IMR-90 (cell line): ENCODE data around the gene LRRC3C. TPM values are rescaled to one million over a fixed set of nuclear protein-coding genes. Genes with fewer than 3 reads are reported as not detected.

Experiments
- ATAC-seq: fragments of 200-7000 bp; cut with Tn5 transposase; 2 replicates; pipeline ENCODE4 v1.9.1; 2020; ENCODE audit warnings: low read depth, mild to moderate bottlenecking, moderate library complexity
- BruUV-seq: library from RNA; stranded (reverse); fragments of 400-500 nt; replicated peaks from 2 replicates; lab custom pipeline; 2021; lab: Mats Ljungman, UMichigan
- CTCF ChIA-PET: fragments of 300-600 bp; formaldehyde crosslinking; extraction: SDS; loops from one replicate; lab custom pipeline; 2021; ENCODE audit warnings: antibody characterized with exemption; lab: Yijun Ruan, JAX
- POLR2A ChIA-PET: fragments of 300-600 bp; sonication (Branson Sonifier 250); formaldehyde crosslinking; loops from one replicate; lab custom pipeline; 2022; ENCODE audit warnings: antibody characterized with exemption; ENCODE audit not compliant: unreplicated experiment; lab: Charles Lee
- DNase-seq: peaks from one replicate; pipeline ENCODE4 v3.0.0; 2013
- H2AFZ ChIP-seq: replicated peaks from 2 replicates; pipeline ENCODE3; 2013; ENCODE audit warnings: low read length, mild to moderate bottlenecking; ENCODE audit not compliant: poor library complexity
- H2AK5ac ChIP-seq: 2 replicates; pipeline ENCODE4 v1.6.1; 2013; ENCODE audit warnings: low read depth, low read length, inconsistent platforms
- H2AK9ac ChIP-seq: replicated peaks from 2 replicates; pipeline ENCODE3; 2013; ENCODE audit warnings: mild to moderate bottlenecking, low read depth, low read length, moderate library complexity; ENCODE audit not compliant: poor library complexity
- H2BK120ac ChIP-seq: 2 replicates; pipeline ENCODE4 v1.6.1; 2013; ENCODE audit warnings: low read depth, low read length, inconsistent platforms
- H2BK15ac ChIP-seq: 3 replicates; pipeline ENCODE4 v1.6.1; 2013; ENCODE audit warnings: low read depth, low read length, inconsistent platforms
- H2BK20ac ChIP-seq: 2 replicates; pipeline ENCODE4 v1.6.1; 2013; ENCODE audit warnings: low read depth, mild to moderate bottlenecking, inconsistent platforms, low read length, moderate library complexity
- H2BK5ac ChIP-seq: 2 replicates; pipeline ENCODE4 v1.6.1; 2013; ENCODE audit warnings: mild to moderate bottlenecking, low read depth, low read length, inconsistent platforms; ENCODE audit not compliant: poor library complexity, severe bottlenecking
- H3K14ac ChIP-seq: replicated peaks from 2 replicates; pipeline ENCODE4 v1.6.1; 2013; ENCODE audit warnings: low read depth, low read length, inconsistent platforms
- H3K18ac ChIP-seq: 2 replicates; pipeline ENCODE4 v1.6.1; 2013; ENCODE audit warnings: low read depth, low read length, control low read depth
- H3K23ac ChIP-seq: 2 replicates; pipeline ENCODE4 v1.6.1; 2013; ENCODE audit warnings: low read depth, low read length, inconsistent platforms
- H3K27ac ChIP-seq: 2 replicates; pipeline ENCODE4 v1.5.1; 2013; ENCODE audit warnings: mild to moderate bottlenecking, control low read depth, low read length; ENCODE audit not compliant: insufficient read depth
- H3K27me3 ChIP-seq: 2 replicates; pipeline ENCODE4 v1.6.1; 2013; ENCODE audit warnings: low read length; ENCODE audit not compliant: control insufficient read depth, insufficient read depth
- H3K36me3 ChIP-seq: 2 replicates; pipeline ENCODE4 v1.6.1; 2013; ENCODE audit warnings: low read length, mixed read lengths; ENCODE audit not compliant: control insufficient read depth, insufficient read depth
- H3K4ac ChIP-seq: 2 replicates; pipeline ENCODE4 v1.6.1; 2013; ENCODE audit warnings: low read depth, low read length, inconsistent platforms
- H3K4me1 ChIP-seq: 2 replicates; pipeline ENCODE4 v1.6.1; 2013; ENCODE audit warnings: low read length, mixed read lengths; ENCODE audit not compliant: control insufficient read depth, insufficient read depth
- H3K4me2 ChIP-seq: 2 replicates; pipeline ENCODE4 v1.6.1; 2013; ENCODE audit warnings: low read depth, mild to moderate bottlenecking, control low read depth, low read length, moderate library complexity
- H3K4me3 ChIP-seq: 2 replicates; pipeline ENCODE4 v1.5.1; 2013; ENCODE audit warnings: low read depth, mild to moderate bottlenecking, control low read depth, low read length, moderate library complexity; ENCODE audit not compliant: insufficient read depth
- H3K56ac ChIP-seq: 2 replicates; pipeline ENCODE4 v1.6.1; 2013; ENCODE audit warnings: low read length, inconsistent platforms; ENCODE audit not compliant: insufficient read depth; ENCODE audit errors: extremely low read depth
- H3K79me1 ChIP-seq, 2 experiments: 2 replicates each; pipeline ENCODE4 v1.6.1; 2013; ENCODE audit warnings: low read length in 2 of 2, inconsistent platforms in 1 of 2, low read depth in 1 of 2
- H3K9ac ChIP-seq: 2 replicates; pipeline ENCODE4 v1.6.1; 2013; ENCODE audit warnings: low read depth, low read length, control low read depth
- H3K9me1 ChIP-seq: 2 replicates; pipeline ENCODE4 v1.6.1; 2013; ENCODE audit warnings: low read length, inconsistent platforms; ENCODE audit not compliant: insufficient read depth
- H3K9me3 ChIP-seq: 2 replicates; pipeline ENCODE4 v1.6.1; 2013; ENCODE audit warnings: low read length; ENCODE audit not compliant: control insufficient read depth, insufficient read depth
- H4K20me1 ChIP-seq: 2 replicates; pipeline ENCODE4 v1.6.1; 2013; ENCODE audit warnings: low read length, inconsistent platforms; ENCODE audit not compliant: insufficient read depth
- H4K5ac ChIP-seq: 2 replicates; pipeline ENCODE4 v1.6.1; 2013; ENCODE audit warnings: mild to moderate bottlenecking, low read depth, low read length, control low read depth
- H4K8ac ChIP-seq, 2 experiments: 2 replicates each; pipeline ENCODE4 v1.6.1; 2013; ENCODE audit warnings: low read depth in 2 of 2, low read length in 2 of 2, control low read depth in 1 of 2, inconsistent platforms in 1 of 2
- H4K91ac ChIP-seq: 2 replicates; pipeline ENCODE4 v1.6.1; 2013; ENCODE audit warnings: low read depth, low read length, inconsistent platforms; ENCODE audit not compliant: insufficient read depth
- BHLHE40 ChIP-seq: fragments of 150-350 bp; IDR thresholded peaks from 2 replicates; pipeline ENCODE4 v1.6.1; 2016; ENCODE audit warnings: mild to moderate bottlenecking, low read depth, low read length
- CEBPB ChIP-seq: IDR thresholded peaks from 2 replicates; pipeline ENCODE4 v1.6.1; 2012; ENCODE audit warnings: low read depth, low read length, improper control_type of control experiment
- CHD1 ChIP-seq: IDR thresholded peaks from 2 replicates; pipeline ENCODE4 v1.6.1; 2012; ENCODE audit warnings: low read depth, low read length, improper control_type of control experiment
- FOS ChIP-seq: fragments of 150-350 bp; IDR thresholded peaks from 2 replicates; pipeline ENCODE4 v1.6.1; 2016; ENCODE audit warnings: low read depth, low read length
- MAFK ChIP-seq: IDR thresholded peaks from 2 replicates; pipeline ENCODE4 v1.6.1; 2012; ENCODE audit warnings: low read depth, low read length, improper control_type of control experiment
- MAZ ChIP-seq: IDR thresholded peaks from 2 replicates; pipeline ENCODE4 v1.6.1; 2012; ENCODE audit warnings: low read depth, mild to moderate bottlenecking, low read length, improper control_type of control experiment, moderate library complexity, borderline replicate concordance
- MXI1 ChIP-seq: IDR thresholded peaks from 2 replicates; pipeline ENCODE4 v1.6.1; 2012; ENCODE audit warnings: low read depth, mild to moderate bottlenecking, low read length, moderate library complexity, borderline replicate concordance
- NFE2L2 ChIP-seq: fragments of 150-350 bp; IDR thresholded peaks from 2 replicates; pipeline ENCODE4 v1.6.1; 2016; ENCODE audit warnings: low read depth, mild to moderate bottlenecking, low read length
- POLR2A ChIP-seq: IDR thresholded peaks from 2 replicates; pipeline ENCODE4 v1.6.1; 2012; ENCODE audit warnings: mild to moderate bottlenecking, low read depth, low read length
- RAD21 ChIP-seq: IDR thresholded peaks from 2 replicates; pipeline ENCODE4 v1.6.1; 2012; ENCODE audit warnings: low read length, improper control_type of control experiment
- RCOR1 ChIP-seq: IDR thresholded peaks from 2 replicates; pipeline ENCODE4 v1.6.1; 2012; ENCODE audit warnings: mild to moderate bottlenecking, low read length, improper control_type of control experiment; ENCODE audit not compliant: insufficient replicate concordance
- RFX5 ChIP-seq: IDR thresholded peaks from 2 replicates; pipeline ENCODE4 v1.8.0; 2012; ENCODE audit warnings: low read depth, mild to moderate bottlenecking, low read length, moderate library complexity
- SMC3 ChIP-seq: fragments of 150-350 bp; IDR thresholded peaks from 2 replicates; pipeline ENCODE4 v1.6.1; 2016; ENCODE audit warnings: low read depth, mild to moderate bottlenecking, antibody characterized with exemption, low read length, moderate library complexity
- WGBS, 2 experiments: methylation state at CpG; one replicate each; pipeline versions ENCODE4 v1.1.5 to v1.1.7; 2013; ENCODE audit warnings: missing lambda C conversion rate in 2 of 2; ENCODE audit not compliant: insufficient read length in 1 of 2; ENCODE audit errors: extremely low coverage in 2 of 2; 5-methylcytosine and 5-hydroxymethylcytosine counted together
- dilution Hi-C: fragments of 300-500 bp; cut with HindIII; formaldehyde crosslinking; loops from one replicate; pipeline ENCODE4 v1.14.3; 2018; ENCODE audit warnings: low sequenced_read_pairs; ENCODE audit not compliant: unreplicated experiment
- in situ Hi-C: fragments of 300-500 bp; cut with MboI; formaldehyde crosslinking; loops from 3 replicates; pipeline ENCODE4 v1.14.3; 2019; ENCODE audit warnings: low sequenced_read_pairs, inconsistent platforms, mixed read lengths
- intact Hi-C: fragments of 100-400 bp; cut with micrococcal nuclease; formaldehyde crosslinking; loops from 2 replicates; pipeline ENCODE4 v1.10.0; 2022
- polyA plus RNA-seq, 3 experiments: library from polyadenylated mRNA; depleted of rRNA; stranded (reverse); fragments of >200 nt; gene quantifications; 2 replicates each; pipeline ENCODE4 v1.2.3, GENCODE V29; 2012; ENCODE audit warnings: low replicate concordance in 1 of 3
- total RNA-seq: library from RNA; depleted of rRNA; stranded (reverse); fragments of >200 nt; gene quantifications from 2 replicates; pipeline ENCODE4 v1.2.3, GENCODE V29; 2012
- TF ChIP-seq, protein P1 (sequence below): conservative IDR thresholded peaks from 2 replicates; pipeline ENCODE4 v1.5.1; 2012; ENCODE audit warnings: mild to moderate bottlenecking, low read depth, low read length, improper control_type of control experiment
- TF ChIP-seq, protein P2 (sequence below): fragments of 150-350 bp; IDR thresholded peaks from 2 replicates; pipeline ENCODE4 v1.6.1; 2017; ENCODE audit warnings: mild to moderate bottlenecking, antibody characterized with exemption, low read length, low read depth
- TF ChIP-seq, protein P3 (sequence below): fragments of 150-350 bp; IDR thresholded peaks from 2 replicates; pipeline ENCODE4 v1.6.1; 2016; ENCODE audit warnings: low read depth, mild to moderate bottlenecking, low read length, moderate library complexity, borderline replicate concordance

The LRRC3C gene
- total and polyA plus RNA-seq, 2 of the 4 experiments (the other 2 are of a cell fraction), result not detected

DNA sequence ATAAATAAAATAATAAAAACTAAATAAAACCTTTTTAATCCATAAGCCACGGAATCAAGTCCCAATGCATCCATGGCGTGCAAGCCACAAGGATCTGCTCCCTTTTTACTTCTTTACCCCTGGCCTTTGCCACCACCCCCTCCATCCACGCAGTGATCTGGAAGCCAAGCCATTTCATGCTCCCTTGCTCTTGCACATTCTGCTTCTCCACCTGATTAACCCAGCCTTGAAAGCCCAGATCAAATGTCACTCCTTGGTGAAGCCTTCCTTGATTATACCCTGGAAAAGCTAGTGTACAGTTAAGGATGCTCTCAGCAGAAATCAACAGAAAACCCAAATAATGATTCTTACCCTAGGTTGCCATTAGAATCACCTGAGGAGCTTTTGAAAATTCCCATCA is 9.9 kb downstream of the LRRC3C start:
- H3K4me3 ChIP-seq, result no peak overlapping the region
- DNase-seq (no peak), ATAC-seq (no peak)
- H3K4me2 ChIP-seq, result no peak overlapping the region
- H3K18ac ChIP-seq, result no peak overlapping the region
- CTCF ChIA-PET, result no interaction called here
- H4K5ac ChIP-seq, result no peak overlapping the region
- BruUV-seq, result no TSS peak
- no peak overlapping the region for H2BK5ac ChIP-seq
- no peaks in the 10 kb centered on the region for H3K36me3 ChIP-seq
- H2BK120ac ChIP-seq, result no peak overlapping the region
- H4K91ac ChIP-seq, result no peak overlapping the region
- no peak overlapping the region for H3K23ac ChIP-seq
- no peak overlapping the region for H3K14ac ChIP-seq
- in situ Hi-C loops, result no loop called here
- no peak overlapping the region for H3K4ac ChIP-seq
- dilution Hi-C loops, result no loop called here
- peaks cover 18% of the 10 kb centered on the region for H3K9me1 ChIP-seq
- no peak overlapping the region for H2BK20ac ChIP-seq
- intact Hi-C loops, result no loop called here
- no peak overlapping the region for H3K9ac ChIP-seq
- no peak overlapping the region for H4K8ac ChIP-seq
- peaks cover 15% of the 10 kb centered on the region for H3K4me1 ChIP-seq
- H3K27ac ChIP-seq, result no peak overlapping the region
- POLR2A ChIA-PET, result no interaction called here
- no peaks in the 10 kb centered on the region for H3K79me1 ChIP-seq
- no peak overlapping the region for H3K56ac ChIP-seq
- no peak overlapping the region for H2BK15ac ChIP-seq
- no peak overlapping the region for H2AFZ ChIP-seq
- no peak overlapping the region for H2AK9ac ChIP-seq
- WGBS, 2 experiments, result 100% methylated on average over 1 of the region's 3 CpGs; no CpG with 5 or more reads in 1 of the 2 experiments
- H4K20me1 ChIP-seq, result no peaks in the 10 kb centered on the region; the same call in 1 of the 2 replicates
- TF ChIP-seq MXI1 (no peak), SMC3 (no peak), RFX5 (no peak), POLR2A (no peak), RAD21 (no peak), CEBPB (no peak), FOS (no peak), CHD1 (no peak), BHLHE40 (no peak), NFE2L2 (no peak), RCOR1 (no peak), MAZ (no peak), MAFK (no peak)
- TF ChIP-seq, protein P1, sequence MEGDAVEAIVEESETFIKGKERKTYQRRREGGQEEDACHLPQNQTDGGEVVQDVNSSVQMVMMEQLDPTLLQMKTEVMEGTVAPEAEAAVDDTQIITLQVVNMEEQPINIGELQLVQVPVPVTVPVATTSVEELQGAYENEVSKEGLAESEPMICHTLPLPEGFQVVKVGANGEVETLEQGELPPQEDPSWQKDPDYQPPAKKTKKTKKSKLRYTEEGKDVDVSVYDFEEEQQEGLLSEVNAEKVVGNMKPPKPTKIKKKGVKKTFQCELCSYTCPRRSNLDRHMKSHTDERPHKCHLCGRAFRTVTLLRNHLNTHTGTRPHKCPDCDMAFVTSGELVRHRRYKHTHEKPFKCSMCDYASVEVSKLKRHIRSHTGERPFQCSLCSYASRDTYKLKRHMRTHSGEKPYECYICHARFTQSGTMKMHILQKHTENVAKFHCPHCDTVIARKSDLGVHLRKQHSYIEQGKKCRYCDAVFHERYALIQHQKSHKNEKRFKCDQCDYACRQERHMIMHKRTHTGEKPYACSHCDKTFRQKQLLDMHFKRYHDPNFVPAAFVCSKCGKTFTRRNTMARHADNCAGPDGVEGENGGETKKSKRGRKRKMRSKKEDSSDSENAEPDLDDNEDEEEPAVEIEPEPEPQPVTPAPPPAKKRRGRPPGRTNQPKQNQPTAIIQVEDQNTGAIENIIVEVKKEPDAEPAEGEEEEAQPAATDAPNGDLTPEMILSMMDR, result no peak
- TF ChIP-seq, protein P2, sequence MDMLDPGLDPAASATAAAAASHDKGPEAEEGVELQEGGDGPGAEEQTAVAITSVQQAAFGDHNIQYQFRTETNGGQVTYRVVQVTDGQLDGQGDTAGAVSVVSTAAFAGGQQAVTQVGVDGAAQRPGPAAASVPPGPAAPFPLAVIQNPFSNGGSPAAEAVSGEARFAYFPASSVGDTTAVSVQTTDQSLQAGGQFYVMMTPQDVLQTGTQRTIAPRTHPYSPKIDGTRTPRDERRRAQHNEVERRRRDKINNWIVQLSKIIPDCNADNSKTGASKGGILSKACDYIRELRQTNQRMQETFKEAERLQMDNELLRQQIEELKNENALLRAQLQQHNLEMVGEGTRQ, result no peak
- TF ChIP-seq, protein P3, sequence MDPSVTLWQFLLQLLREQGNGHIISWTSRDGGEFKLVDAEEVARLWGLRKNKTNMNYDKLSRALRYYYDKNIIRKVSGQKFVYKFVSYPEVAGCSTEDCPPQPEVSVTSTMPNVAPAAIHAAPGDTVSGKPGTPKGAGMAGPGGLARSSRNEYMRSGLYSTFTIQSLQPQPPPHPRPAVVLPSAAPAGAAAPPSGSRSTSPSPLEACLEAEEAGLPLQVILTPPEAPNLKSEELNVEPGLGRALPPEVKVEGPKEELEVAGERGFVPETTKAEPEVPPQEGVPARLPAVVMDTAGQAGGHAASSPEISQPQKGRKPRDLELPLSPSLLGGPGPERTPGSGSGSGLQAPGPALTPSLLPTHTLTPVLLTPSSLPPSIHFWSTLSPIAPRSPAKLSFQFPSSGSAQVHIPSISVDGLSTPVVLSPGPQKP, result no peak
- no peaks in the 10 kb centered on the region for H3K9me3 ChIP-seq
- no peak overlapping the region for H2AK5ac ChIP-seq
- H3K27me3 ChIP-seq, result no peaks in the 10 kb centered on the region
